OCI-LY3 (cell line): Measurements from ENCODE around the gene NME9.

ENCODE experiments used
- H2AFZ ChIP-seq: fragments of 200-600, 300-600 bp; shearing (Covaris generic); 2 replicates; pipeline ENCODE4 v1.6.0; 2014; ENCODE audit warnings: antibody characterized with exemption, low read depth, low read length
- H3K27ac ChIP-seq: fragments of 200-600, 300-600 bp; sonication (generic); 2 replicates; pipeline ENCODE4 v1.5.1; 2014; ENCODE audit warnings: mild to moderate bottlenecking, low read length, moderate library complexity, mixed read lengths
- H3K27me3 ChIP-seq: fragments of 200-600, 300-600 bp; sonication (generic); 2 replicates; pipeline ENCODE4 v1.6.1; 2014; ENCODE audit warnings: low read depth, low read length, mixed read lengths
- H3K36me3 ChIP-seq: fragments of 200-600, 300-600 bp; sonication (generic); replicated peaks from 2 replicates; pipeline ENCODE3; 2014; ENCODE audit warnings: low read depth, low read length, mixed read lengths
- H3K4me1 ChIP-seq: fragments of 300-600, 200-600 bp; sonication (generic); 2 replicates; pipeline ENCODE4 v1.6.1; 2014; ENCODE audit warnings: low read length, mixed read lengths
- H3K4me2 ChIP-seq: fragments of 200-600, 300-600 bp; sonication (generic); 2 replicates; pipeline ENCODE4 v1.6.1; 2014; ENCODE audit warnings: low read length, mixed read lengths
- H3K4me3 ChIP-seq: fragments of 300-600, 200-600 bp; sonication (generic); 2 replicates; pipeline ENCODE4 v1.5.1; 2014; ENCODE audit warnings: antibody characterized with exemption, mild to moderate bottlenecking, low read length, moderate library complexity
- H3K79me2 ChIP-seq: fragments of 300-600, 200-600 bp; shearing (Covaris generic); 2 replicates; pipeline ENCODE4 v1.6.1; 2014; ENCODE audit warnings: mild to moderate bottlenecking, low read length, mixed read lengths
- H3K9ac ChIP-seq: fragments of 300-600, 200-600 bp; shearing (Covaris generic); 2 replicates; pipeline ENCODE4 v1.6.0; 2014; ENCODE audit warnings: mild to moderate bottlenecking, low read length, moderate library complexity
- H3K9me3 ChIP-seq: fragments of 200-600, 300-600 bp; shearing (Covaris generic); 2 replicates; pipeline ENCODE4 v1.6.1; 2014; ENCODE audit warnings: low read length, mixed read lengths; ENCODE audit not compliant: insufficient read depth
- H4K20me1 ChIP-seq: fragments of 200-600, 300-600 bp; sonication (generic); 2 replicates; pipeline ENCODE4 v1.6.1; 2016; ENCODE audit warnings: low read length, mixed read lengths; ENCODE audit not compliant: insufficient read depth
- CTCF ChIP-seq: fragments of 200-600, 300-600 bp; sonication (generic); IDR thresholded peaks from 2 replicates; pipeline ENCODE4 v1.5.1; 2014; ENCODE audit warnings: antibody characterized with exemption, low read length, low read depth
- EZH2phosphoT487 ChIP-seq: fragments of 200-600 bp; shearing (Covaris generic); IDR thresholded peaks from 2 replicates; pipeline ENCODE4 v1.6.1; 2018; ENCODE audit warnings: antibody characterized with exemption, mixed run types, low read depth

Gene NME9

DNA sequence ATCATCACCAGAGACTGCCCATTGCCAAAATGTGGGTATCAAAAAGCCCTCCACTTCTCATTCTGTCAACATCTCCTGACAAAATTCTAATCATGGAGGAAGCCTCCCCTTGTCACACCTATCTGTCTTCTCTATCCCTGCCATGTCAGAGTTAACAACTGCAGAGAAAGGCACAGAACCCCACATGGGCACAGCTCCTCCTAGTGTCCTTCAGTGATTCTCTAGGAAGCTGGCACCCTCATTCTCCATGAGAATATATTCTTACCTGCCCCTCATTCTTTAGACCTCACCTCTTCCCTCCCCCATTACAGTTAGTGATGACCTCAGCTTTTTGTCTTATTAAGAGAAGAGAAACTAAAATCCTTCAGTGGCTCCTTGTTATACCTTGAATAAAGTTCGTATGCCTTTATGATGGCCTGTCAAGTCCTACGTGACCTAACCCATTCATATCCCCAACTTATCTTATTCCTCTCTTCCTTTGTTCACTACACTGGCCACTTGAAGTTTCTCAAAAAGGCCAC, 44.6 kb downstream of the NME9 start:
- Histone ChIP-seq H2AFZ (no peak overlapping the region), H3K27me3 (no peaks in the 10 kb centered on the region), H3K4me2 (no peak overlapping the region), H3K4me3 (no peak overlapping the region), H3K36me3 (peaks cover 23% of the 10 kb centered on the region), H3K4me1 (peaks cover 7% of the 10 kb centered on the region; the same call in 1 of the 2 replicates), H3K27ac (no peak overlapping the region), H3K9ac (no peak overlapping the region), H3K9me3 (no peaks in the 10 kb centered on the region), H4K20me1 (no peaks in the 10 kb centered on the region), H3K79me2 (no peaks in the 10 kb centered on the region)
- TF ChIP-seq CTCF: no peak

- Histone ChIP-seq H3K4me3 (no peak overlapping the region), H3K27ac (no peak overlapping the region), H4K20me1 (no peaks in the 10 kb centered on the region), H3K9me3 (no peaks in the 10 kb centered on the region), H2AFZ (no peak overlapping the region), H3K36me3 (peaks cover 15% of the 10 kb centered on the region), H3K79me2 (no peaks in the 10 kb centered on the region), H3K27me3 (no peaks in the 10 kb centered on the region), H3K4me1 (peaks cover 7% of the 10 kb centered on the region; the same call in 1 of the 2 replicates), H3K4me2 (no peak overlapping the region), H3K9ac (no peak overlapping the region)
- TF ChIP-seq CTCF (no peak), EZH2phosphoT487 (no peak)
Observed at GRCh38 chr3:138284079-138284478, 45.6 kb downstream of the NME9 start.

GRCh38 chr3:138282836-138283235, 46.8 kb downstream of the NME9 start:
- H3K27me3 ChIP-seq: no peaks in the 10 kb centered on the region
- H3K36me3 ChIP-seq: peaks cover 12% of the 10 kb centered on the region
- no peak overlapping the region for H3K4me3 ChIP-seq
- no peaks in the 10 kb centered on the region for H3K79me2 ChIP-seq
- no peak overlapping the region for H3K4me2 ChIP-seq
- H3K4me1 ChIP-seq: peaks cover 7% of the 10 kb centered on the region; the same call in 1 of the 2 replicates
- H4K20me1 ChIP-seq: no peaks in the 10 kb centered on the region
- H2AFZ ChIP-seq: no peak overlapping the region
- TF ChIP-seq CTCF: no peak
- TF ChIP-seq EZH2phosphoT487: no peak
- no peak overlapping the region for H3K27ac ChIP-seq
- H3K9me3 ChIP-seq: no peaks in the 10 kb centered on the region
- no peak overlapping the region for H3K9ac ChIP-seq

- peaks cover 7% of the 10 kb centered on the region; the same call in 1 of the 2 replicates for H3K4me1 ChIP-seq
- no peak overlapping the region for H2AFZ ChIP-seq
- no peak overlapping the region for H3K4me3 ChIP-seq
- peaks cover 12% of the 10 kb centered on the region for H3K36me3 ChIP-seq
- no peaks in the 10 kb centered on the region for H4K20me1 ChIP-seq
- H3K4me2 ChIP-seq: no peak overlapping the region
- H3K9ac ChIP-seq: no peak overlapping the region
- no peaks in the 10 kb centered on the region for H3K9me3 ChIP-seq
- H3K27me3 ChIP-seq: no peaks in the 10 kb centered on the region
- H3K79me2 ChIP-seq: no peaks in the 10 kb centered on the region
- H3K27ac ChIP-seq: no peak overlapping the region
- TF ChIP-seq EZH2phosphoT487: no peak
- TF ChIP-seq CTCF: no peak
Observed at GRCh38 chr3:138281561-138281960, 48.1 kb downstream of the NME9 start.
